ENCODE results near the gene SLC38A10. TPM values are rescaled to one million over a fixed set of nuclear protein-coding genes. Genes with fewer than 3 reads are reported as not detected.
A peak's percentile ranks its signal among the peaks of the same experiment; 100 is the strongest.
"Not testable (repeated sequence)": the region's sequence is repeated elsewhere in the genome, so short reads cannot be mapped to it uniquely, and the experiment has no call there.

SLC38A10 gene
- total RNA-seq, 1 donor from 2014 or later: 67.5 TPM

DNA sequence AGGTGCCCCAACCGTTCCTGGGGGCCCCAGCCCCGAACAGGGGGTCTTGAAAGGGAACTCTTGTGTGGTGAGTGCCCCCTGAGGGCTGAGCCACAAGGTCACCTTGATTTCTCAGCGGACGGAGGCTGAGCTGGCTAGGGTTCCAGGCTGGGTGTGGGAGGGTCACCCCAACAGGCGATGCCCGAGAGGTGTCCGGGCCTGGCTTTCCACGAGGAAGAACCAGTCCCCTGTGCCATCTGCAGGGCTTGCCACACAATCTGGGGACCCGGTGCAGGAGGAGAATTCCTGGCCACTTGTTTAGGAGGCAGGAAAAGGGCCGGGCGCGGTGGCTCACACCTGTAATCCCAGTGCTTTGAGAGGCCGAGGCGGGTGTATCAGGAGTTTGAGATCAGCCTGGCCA lies 16.8 kb upstream of the SLC38A10 start:
- intact Hi-C loops (cut with DNase I): no loop called here
- no peak overlapping the region for H3K4me3 ChIP-seq
- H3K36me3 ChIP-seq: no peaks in the 10 kb centered on the region
- DNase-seq (ENCODE audit: extremely low spot score in 2 of 2): no peak
- TF ChIP-seq POLR2A (IDR thresholded peaks at IDR 0.05) (no peak), CTCF (IDR thresholded peaks at IDR 0.05) (no peak), POLR2AphosphoS5 (IDR thresholded peaks at IDR 0.05; ENCODE audit: insufficient read depth in 1 of 2, low read depth in 1 of 2) (no peak)
- no peaks in the 10 kb centered on the region for H3K9me3 ChIP-seq
- no peak overlapping the region for H3K27ac ChIP-seq
- H3K27me3 ChIP-seq: no peaks in the 10 kb centered on the region
- H3K4me1 ChIP-seq: peaks cover 21% of the 10 kb centered on the region

GRCh38 chr17:81310949-81311550 lies 15.9 kb upstream of the SLC38A10 start:
- Histone ChIP-seq H3K36me3 (no peaks in the 10 kb centered on the region), H3K4me3 (no peak overlapping the region), H3K27ac (no peak overlapping the region), H3K9me3 (no peaks in the 10 kb centered on the region), H3K27me3 (no peaks in the 10 kb centered on the region), H3K4me1 (peaks cover 21% of the 10 kb centered on the region)
- intact Hi-C loops (cut with DNase I): no loop called here
- no peak for DNase-seq (ENCODE audit: extremely low spot score in 2 of 2)
- no peak for TF ChIP-seq POLR2A (IDR thresholded peaks at IDR 0.05)

DNA sequence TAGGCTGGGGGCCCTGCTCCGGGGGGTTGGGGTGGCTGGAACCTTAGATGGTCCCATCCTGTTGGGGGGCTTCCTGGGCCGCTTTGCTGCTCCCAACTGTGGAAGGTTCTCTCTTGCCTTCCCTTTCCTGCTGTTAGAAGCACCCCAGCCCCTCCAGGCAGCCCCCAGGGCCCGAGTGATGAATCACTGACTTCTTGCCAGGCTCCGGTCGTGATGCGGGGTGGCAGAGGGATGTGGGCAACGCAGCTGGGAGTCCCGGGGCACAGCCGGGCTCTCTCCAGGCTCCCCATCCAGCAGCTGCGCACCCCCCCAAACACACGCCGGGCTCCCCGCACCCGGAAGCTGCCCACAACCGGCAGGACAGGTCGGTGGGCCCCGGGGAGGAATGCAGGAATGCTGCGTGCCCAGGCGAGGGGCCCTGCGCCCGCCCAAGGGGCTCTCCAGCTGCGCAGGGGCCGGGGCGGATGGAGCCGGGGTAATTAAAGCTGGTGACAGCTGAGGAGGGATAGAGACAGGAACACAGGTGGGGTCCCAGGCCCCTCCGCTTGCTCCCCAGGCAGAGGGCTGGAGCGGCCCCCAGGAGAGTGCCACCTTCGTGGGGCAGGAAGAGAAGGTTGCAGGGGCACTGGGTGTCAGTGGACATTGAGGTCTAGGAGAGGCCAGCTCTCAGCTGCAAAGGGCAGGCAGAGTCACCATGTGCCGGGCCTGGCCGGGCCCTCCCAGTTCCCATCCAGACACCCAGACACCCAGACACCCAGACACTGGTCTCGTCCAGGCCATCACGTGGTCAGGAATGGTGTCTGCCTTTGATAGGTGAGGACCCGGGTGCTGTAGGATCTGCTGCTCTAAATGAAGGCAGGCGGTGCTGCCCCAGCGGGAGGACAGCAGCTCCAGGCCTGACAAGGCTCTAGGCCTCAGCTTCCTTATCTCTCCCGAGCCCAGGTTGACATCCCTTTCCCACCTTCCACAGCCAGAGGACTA lies 15.0 kb upstream of the SLC38A10 start:
- H3K4me3 ChIP-seq: peak overlapping the region in 1 of 2 donors; percentile 12
- H3K27me3 ChIP-seq: no peaks in the 10 kb centered on the region
- H3K9me3 ChIP-seq: no peaks in the 10 kb centered on the region
- no peak for DNase-seq (ENCODE audit: extremely low spot score in 2 of 2)
- intact Hi-C loops (cut with DNase I): no loop called here
- TF ChIP-seq CTCF (IDR thresholded peaks at IDR 0.05): no peak
- no peak for TF ChIP-seq POLR2AphosphoS5 (IDR thresholded peaks at IDR 0.05; ENCODE audit: insufficient read depth in 1 of 2, low read depth in 1 of 2)
- no peak for TF ChIP-seq POLR2A (IDR thresholded peaks at IDR 0.05)
- H3K27ac ChIP-seq: peak overlapping the region; percentile 69
- peaks cover 21% of the 10 kb centered on the region for H3K4me1 ChIP-seq
- H3K36me3 ChIP-seq: no peaks in the 10 kb centered on the region

DNA sequence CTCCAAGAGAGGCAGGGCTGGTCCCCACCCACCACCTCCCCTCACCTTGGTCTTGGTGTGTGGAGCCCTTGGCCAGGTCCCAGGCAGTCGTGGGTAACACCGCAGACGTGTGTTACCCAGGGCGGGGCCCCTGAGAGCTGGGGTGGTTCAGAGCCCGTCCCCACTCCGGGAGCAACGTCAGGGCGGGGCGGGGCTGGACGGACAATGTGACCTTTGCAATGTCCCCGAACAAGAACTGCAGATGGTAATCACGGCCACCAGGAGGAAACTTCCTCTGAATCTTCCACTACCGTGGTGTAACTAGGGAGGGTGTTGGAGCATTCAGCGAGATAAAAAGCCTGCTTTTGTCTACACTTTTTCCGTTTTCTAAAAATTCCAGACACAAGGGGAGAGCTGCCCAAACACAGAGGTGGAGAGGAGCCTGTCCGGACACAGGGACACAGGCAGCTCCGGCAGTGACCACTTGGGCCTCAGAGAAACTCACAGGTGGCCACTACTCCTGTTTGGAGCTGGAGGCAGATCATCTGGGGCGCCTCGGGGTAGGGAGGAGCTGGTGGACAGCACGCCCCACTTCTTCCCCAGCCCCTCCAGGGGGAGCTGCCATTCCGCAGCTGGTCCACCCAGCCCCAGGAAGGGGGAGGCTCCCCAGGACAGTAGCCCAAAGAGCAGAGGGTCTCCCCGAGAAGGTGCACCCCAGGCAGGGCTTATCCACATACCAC lies 14.2 kb upstream of the SLC38A10 start:
- peak overlapping the region; percentile 12 to 33 for H3K4me3 ChIP-seq

DNA sequence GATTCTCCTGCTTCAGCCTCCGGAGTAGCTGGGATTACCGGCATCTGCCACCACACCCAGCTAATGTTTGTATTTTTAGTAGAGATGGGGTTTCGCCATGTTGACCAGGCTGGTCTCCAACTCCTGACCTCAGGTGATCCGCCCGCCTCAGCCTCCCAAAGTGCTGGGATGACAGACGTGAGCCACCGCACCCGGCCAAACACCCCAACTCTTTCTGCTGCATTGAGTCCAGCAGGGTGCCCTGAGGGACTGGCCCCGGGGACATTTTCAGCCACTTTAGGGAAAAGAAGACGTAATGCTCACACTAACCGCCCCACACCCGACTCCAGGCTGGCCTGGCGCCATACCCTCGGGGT lies 13.7 kb upstream of the SLC38A10 start:
- H3K9me3 ChIP-seq; DNase-seq (ENCODE audit: extremely low spot score in 2 of 2); intact Hi-C loops (cut with DNase I); H3K36me3 ChIP-seq; H3K27me3 ChIP-seq: not testable (repeated sequence)
- peaks cover 21% of the 10 kb centered on the region for H3K4me1 ChIP-seq
- H3K4me3 ChIP-seq: peak overlapping the region; percentile 12 to 33
- H3K27ac ChIP-seq: peak overlapping the region; percentile 33

More for the DNA sequence above, 14.2 kb upstream of the SLC38A10 start:
- no peaks in the 10 kb centered on the region for H3K27me3 ChIP-seq
- no peaks in the 10 kb centered on the region for H3K9me3 ChIP-seq
- DNase-seq (ENCODE audit: extremely low spot score in 2 of 2): no peak
- peaks cover 21% of the 10 kb centered on the region for H3K4me1 ChIP-seq
- H3K36me3 ChIP-seq: no peaks in the 10 kb centered on the region
- TF ChIP-seq CTCF (IDR thresholded peaks at IDR 0.05): peak in 2 of 3 experiments; percentile 21 to 48
- TF ChIP-seq POLR2AphosphoS5 (IDR thresholded peaks at IDR 0.05; ENCODE audit: insufficient read depth in 1 of 2, low read depth in 1 of 2): peak; percentile 46
- TF ChIP-seq POLR2A (IDR thresholded peaks at IDR 0.05): no peak
- H3K27ac ChIP-seq: peak overlapping the region; percentile 69
- intact Hi-C loops (cut with DNase I): no loop called here
